Effector memory CD4-positive, alpha-beta T cell (primary cell): ENCODE measurements around the gene CCT2.

ENCODE experiments used
- DNase-seq, 3 donors: peaks; one replicate each; pipeline ENCODE4 v3.0.0-alpha.2; 2020
- H3K27ac ChIP-seq: 2 replicates; pipeline ENCODE4 v1.7.0; 2013; ENCODE audit warnings: mild to moderate bottlenecking, low read length, moderate library complexity; ENCODE audit not compliant: insufficient read depth, poor library complexity, severe bottlenecking
- H3K27me3 ChIP-seq: replicated peaks from 2 replicates; pipeline ENCODE4 v1.7.0; 2013; ENCODE audit warnings: mild to moderate bottlenecking, low read length; ENCODE audit not compliant: insufficient read depth, control insufficient read depth, poor library complexity, severe bottlenecking
- H3K36me3 ChIP-seq: 2 replicates; pipeline ENCODE4 v1.7.0; 2013; ENCODE audit warnings: mild to moderate bottlenecking, low read length, moderate library complexity; ENCODE audit not compliant: control insufficient read depth, insufficient read depth
- H3K4me1 ChIP-seq: 2 replicates; pipeline ENCODE4 v1.7.0; 2013; ENCODE audit warnings: low read length, mild to moderate bottlenecking; ENCODE audit not compliant: control insufficient read depth, insufficient read depth, poor library complexity, severe bottlenecking
- H3K4me3 ChIP-seq: 2 replicates; pipeline ENCODE4 v1.7.0; 2013; ENCODE audit warnings: low read length, low read depth, mild to moderate bottlenecking; ENCODE audit not compliant: insufficient read depth, poor library complexity, severe bottlenecking
- H3K9me3 ChIP-seq: 2 replicates; pipeline ENCODE4 v1.7.0; 2013; ENCODE audit warnings: mild to moderate bottlenecking, low read length, moderate library complexity; ENCODE audit not compliant: control insufficient read depth

CCT2 gene

DNA sequence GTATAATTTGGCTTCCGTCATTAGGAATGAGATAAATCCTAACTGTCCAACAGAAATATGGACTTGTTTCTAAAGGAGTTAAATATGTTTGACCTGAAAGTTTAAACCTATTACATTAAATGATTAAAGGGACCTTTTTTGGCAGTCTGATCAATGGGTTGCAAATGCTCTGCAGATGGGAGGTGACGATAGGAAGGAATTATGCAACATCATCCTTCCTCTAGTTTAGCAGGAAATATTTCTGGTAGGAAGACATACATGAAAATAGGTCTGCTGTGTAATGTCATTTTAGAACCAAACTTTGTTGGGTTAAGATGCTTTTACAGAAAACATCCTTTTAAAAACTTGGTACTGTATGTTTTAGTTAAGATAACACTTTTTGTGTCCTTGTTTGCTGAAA, 22.9 kb downstream of the CCT2 start:
- no peaks in the 10 kb centered on the region for H3K4me1 ChIP-seq
- H3K27me3 ChIP-seq: no peaks in the 10 kb centered on the region
- DNase-seq: no peak
- no peak overlapping the region for H3K27ac ChIP-seq
- no peaks in the 10 kb centered on the region for H3K9me3 ChIP-seq
- H3K36me3 ChIP-seq: peaks cover 2% of the 10 kb centered on the region
- no peak overlapping the region for H3K4me3 ChIP-seq

DNA sequence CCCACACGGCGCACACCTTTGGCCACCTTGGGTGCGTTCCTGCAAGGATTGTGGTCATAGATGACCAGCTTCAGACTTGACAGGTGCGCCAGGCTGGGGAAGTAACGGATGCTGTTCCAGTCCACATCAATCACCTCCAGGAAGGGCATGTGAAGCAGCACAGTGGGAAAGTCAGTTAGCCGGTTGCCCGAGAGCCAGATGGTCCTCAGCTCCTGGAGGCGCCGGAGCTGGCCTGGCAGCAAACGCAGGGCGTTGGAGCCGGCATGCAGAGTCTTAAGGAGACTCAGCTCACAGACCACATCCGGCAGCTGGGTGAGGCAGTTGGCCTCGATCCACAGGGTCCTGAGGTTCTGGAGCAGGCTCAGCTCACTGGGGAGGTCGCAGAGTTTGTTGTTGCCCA, 24.9 kb downstream of the CCT2 start:
- Histone ChIP-seq H3K4me3 (no peak overlapping the region), H3K27me3 (no peaks in the 10 kb centered on the region), H3K27ac (no peak overlapping the region), H3K36me3 (no peaks in the 10 kb centered on the region), H3K9me3 (no peaks in the 10 kb centered on the region), H3K4me1 (no peaks in the 10 kb centered on the region)
- DNase-seq: no peak

DNA sequence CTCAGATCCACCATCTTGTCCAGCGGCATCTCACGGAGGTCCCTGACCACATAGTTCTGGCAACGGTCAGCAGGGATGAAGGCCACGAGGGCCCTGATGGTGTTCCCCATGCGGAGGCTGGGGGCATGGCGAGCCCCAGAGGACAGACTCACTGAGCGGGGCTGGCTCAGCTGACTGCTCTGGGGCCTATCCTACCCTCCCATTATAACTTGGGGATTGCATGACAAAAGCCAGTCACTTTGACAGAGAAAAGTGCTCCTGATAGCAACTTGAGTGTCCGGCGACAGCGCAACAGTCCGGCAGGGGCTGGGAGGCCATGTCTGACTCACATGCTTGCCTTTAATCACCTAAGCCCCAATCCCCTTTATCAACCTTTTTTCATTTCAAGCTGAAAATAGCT, 25.5 kb downstream of the CCT2 start, which contains the start of gene LRRC10:
Gene LRRC10, minus strand, starts transcription at position 179 of the 400 bp plus-strand sequence. Its CDS starts 69 bp downstream, at position 110.
- no peaks in the 10 kb centered on the region for H3K27me3 ChIP-seq
- no peak within 1 kb of the TSS for H3K4me3 ChIP-seq
- no peaks in the 10 kb centered on the region for H3K36me3 ChIP-seq
- DNase-seq: no peak
- H3K27ac ChIP-seq: no peak within 1 kb of the TSS
- no peaks in the 10 kb centered on the region for H3K4me1 ChIP-seq
- H3K9me3 ChIP-seq: no peaks in the 10 kb centered on the region

DNA sequence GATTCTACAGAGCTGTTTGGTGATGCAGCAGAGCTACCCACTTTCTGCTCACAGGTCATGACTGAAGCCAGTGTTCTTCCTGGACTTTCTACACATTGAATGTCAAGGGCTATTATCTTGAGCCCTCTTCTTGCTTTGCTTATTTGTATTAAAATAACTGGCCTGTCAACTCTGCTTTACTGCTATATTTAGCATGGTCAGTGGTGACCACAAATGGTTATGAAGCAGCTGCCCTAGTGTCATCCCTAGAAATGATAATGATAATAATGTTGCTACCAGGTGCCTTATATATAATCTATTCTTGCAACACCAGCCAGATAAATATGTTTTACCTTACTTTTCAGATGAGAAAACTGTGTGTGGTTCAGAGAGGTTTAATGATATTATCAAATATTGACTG, 28.1 kb downstream of the CCT2 start:
- H3K4me1 ChIP-seq: no peaks in the 10 kb centered on the region
- H3K27me3 ChIP-seq: no peaks in the 10 kb centered on the region
- no peaks in the 10 kb centered on the region for H3K36me3 ChIP-seq
- H3K27ac ChIP-seq: no peak overlapping the region
- H3K9me3 ChIP-seq: no peaks in the 10 kb centered on the region
- no peak overlapping the region for H3K4me3 ChIP-seq
- DNase-seq: no peak

DNA sequence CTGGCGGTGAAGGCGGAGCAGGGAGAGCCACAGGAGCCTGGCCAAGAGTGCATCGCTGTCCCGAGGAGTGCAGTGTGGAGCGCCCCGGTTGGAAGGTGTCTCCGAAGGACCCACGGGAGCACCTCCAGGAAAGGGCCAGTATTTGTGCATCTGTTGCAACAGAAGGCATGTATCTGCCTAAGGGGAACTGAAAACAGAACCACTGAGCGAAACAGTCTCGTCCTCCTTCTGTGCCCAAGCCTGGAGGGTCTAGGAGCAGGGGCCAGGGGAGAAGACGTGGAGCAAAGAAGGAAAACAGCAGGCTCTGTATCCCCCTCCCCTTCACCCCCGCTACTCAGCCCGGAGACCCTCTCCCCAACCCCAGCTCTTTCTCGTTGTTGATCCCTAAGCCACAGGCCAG, 30.8 kb downstream of the CCT2 start:
- H3K27ac ChIP-seq: no peak overlapping the region
- no peak for DNase-seq
- H3K4me3 ChIP-seq: no peak overlapping the region
- H3K9me3 ChIP-seq: no peaks in the 10 kb centered on the region
- H3K27me3 ChIP-seq: no peaks in the 10 kb centered on the region
- no peaks in the 10 kb centered on the region for H3K4me1 ChIP-seq
- no peaks in the 10 kb centered on the region for H3K36me3 ChIP-seq

DNA sequence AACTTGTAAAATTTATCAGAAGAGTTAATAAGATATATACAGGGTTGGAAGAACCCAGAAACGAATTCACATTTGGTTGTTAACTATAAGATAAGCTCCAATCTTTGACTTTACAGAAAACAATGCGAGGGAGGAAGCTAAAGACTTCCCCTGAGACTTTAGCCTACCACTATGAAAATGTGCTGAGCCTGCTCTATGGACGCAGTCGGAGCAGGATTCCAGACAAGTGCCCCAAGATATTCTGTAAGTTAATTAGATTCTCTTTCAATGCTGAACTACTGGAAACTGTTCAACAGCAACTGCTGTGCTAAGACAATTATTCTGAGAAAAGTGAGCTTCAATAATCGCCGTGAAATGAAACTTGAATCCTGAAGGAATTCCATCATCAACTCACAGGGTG, 33.8 kb downstream of the CCT2 start:
- no peaks in the 10 kb centered on the region for H3K4me1 ChIP-seq
- no peak overlapping the region for H3K4me3 ChIP-seq
- DNase-seq: no peak
- H3K27me3 ChIP-seq: no peaks in the 10 kb centered on the region
- no peaks in the 10 kb centered on the region for H3K36me3 ChIP-seq
- H3K27ac ChIP-seq: no peak overlapping the region
- no peaks in the 10 kb centered on the region for H3K9me3 ChIP-seq

DNA sequence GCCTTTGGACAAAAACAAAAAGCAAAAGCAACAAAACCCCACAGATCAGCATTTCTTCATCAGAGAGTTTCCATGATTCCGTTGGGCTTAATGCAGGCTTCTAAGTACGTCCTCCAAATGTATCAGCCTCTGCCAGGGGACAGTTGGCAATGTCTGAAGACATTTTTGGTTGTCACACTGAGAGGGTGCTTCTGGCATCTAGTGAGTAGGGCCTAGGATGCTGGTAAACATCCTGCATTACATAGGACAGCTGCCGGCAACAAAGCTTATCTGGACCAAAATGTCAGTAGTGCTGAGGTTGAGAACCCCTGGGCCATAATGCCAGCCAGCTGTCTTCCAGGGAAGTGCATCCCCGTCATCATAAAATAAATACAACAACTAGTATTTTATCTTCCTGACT, 34.8 kb downstream of the CCT2 start:
- Histone ChIP-seq H3K27me3 (no peaks in the 10 kb centered on the region), H3K36me3 (no peaks in the 10 kb centered on the region), H3K27ac (no peak overlapping the region), H3K4me3 (no peak overlapping the region), H3K4me1 (no peaks in the 10 kb centered on the region), H3K9me3 (no peaks in the 10 kb centered on the region)
- DNase-seq: no peak

DNA sequence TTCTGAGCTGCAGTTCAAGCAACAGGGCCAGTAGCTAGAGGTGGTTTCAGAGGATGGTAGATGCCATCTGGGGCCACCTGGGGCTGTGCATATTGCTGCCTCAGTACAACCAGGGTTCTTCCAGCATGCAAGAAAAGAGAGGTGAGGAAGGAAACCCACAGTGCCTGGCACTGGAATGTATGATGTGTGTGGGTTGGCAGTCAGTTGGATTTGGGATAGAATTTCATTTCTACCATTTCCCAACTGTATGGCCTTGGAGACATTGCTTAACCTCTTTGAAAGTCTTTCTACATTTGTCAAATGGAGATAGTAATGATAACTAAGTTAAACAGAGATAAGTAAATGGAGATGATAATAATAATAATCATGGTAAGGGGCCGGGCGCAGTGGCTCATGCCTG, 35.7 kb downstream of the CCT2 start:
- DNase-seq: no peak
- H3K27me3 ChIP-seq: no peaks in the 10 kb centered on the region
- no peaks in the 10 kb centered on the region for H3K36me3 ChIP-seq
- no peak overlapping the region for H3K4me3 ChIP-seq
- H3K27ac ChIP-seq: no peak overlapping the region
- no peaks in the 10 kb centered on the region for H3K4me1 ChIP-seq
- H3K9me3 ChIP-seq: no peaks in the 10 kb centered on the region

DNA sequence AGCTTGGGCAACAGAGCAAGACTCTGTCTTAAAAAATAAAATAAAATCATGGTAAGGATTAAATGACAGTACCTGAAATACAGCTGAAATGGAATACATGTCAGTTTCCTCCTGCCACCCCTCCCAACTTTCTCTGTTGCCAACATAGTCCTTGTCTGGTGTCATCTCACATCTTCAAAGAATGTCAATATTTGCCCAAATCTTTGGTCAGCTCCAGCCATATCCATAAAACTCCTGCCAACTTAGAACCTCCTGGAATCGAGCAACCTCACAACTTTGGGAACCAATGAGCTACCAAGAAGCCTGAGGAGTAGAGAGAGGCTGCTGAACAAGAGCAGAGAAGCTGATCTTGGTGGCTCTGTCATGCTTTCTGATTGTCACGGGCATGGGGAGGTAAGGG, 36.3 kb downstream of the CCT2 start:
- Histone ChIP-seq H3K36me3 (no peaks in the 10 kb centered on the region), H3K4me1 (no peaks in the 10 kb centered on the region), H3K9me3 (no peaks in the 10 kb centered on the region), H3K4me3 (no peak overlapping the region), H3K27ac (no peak overlapping the region), H3K27me3 (no peaks in the 10 kb centered on the region)
- no peak for DNase-seq

DNA sequence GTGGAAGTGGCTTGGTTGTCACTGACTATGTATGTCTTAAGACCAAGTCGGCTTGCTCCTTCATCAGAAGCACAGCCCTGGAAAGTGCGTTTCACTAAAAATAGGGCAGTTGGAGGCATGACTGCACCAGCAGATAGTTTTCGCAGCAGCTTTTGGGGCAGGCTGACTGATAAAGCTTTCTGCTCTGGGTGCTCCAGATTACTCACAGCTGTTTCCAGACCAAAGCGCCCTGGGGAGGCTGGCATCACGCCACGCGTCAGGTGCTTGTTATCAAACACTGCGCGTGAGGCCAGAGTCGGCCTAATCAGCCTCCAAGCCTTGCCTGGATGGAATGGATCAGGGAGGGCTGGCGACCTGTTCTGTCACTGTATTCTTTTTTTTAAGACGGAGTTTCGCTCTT, 38.7 kb downstream of the CCT2 start:
- no peak overlapping the region for H3K27ac ChIP-seq
- DNase-seq: no peak
- H3K36me3 ChIP-seq: no peaks in the 10 kb centered on the region
- H3K4me1 ChIP-seq: no peaks in the 10 kb centered on the region
- H3K27me3 ChIP-seq: no peaks in the 10 kb centered on the region
- no peak overlapping the region for H3K4me3 ChIP-seq
- H3K9me3 ChIP-seq: no peaks in the 10 kb centered on the region

DNA sequence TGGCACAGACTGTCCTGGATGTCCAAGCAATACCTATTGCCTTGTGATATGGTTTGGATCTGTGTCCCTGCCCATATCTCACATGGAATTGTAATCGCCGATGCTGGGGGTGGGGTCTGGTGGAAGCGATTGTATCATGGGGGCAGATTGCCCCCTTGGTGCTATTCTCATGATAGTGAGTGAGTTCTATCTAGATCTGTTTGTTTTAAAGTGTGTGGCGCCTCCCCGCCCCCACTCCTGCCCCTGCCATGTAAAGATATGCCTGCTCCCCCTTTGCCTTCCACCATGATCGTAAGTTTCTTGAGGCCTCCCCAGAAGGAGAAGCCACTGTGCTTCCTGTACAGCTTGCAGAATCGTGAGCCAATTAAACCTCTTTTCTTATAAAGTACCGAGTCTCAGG, 42.2 kb downstream of the CCT2 start:
- no peaks in the 10 kb centered on the region for H3K36me3 ChIP-seq
- DNase-seq: no peak
- H3K4me3 ChIP-seq: no peak overlapping the region
- no peak overlapping the region for H3K27ac ChIP-seq
- H3K4me1 ChIP-seq: no peaks in the 10 kb centered on the region
- H3K9me3 ChIP-seq: no peaks in the 10 kb centered on the region
- H3K27me3 ChIP-seq: no peaks in the 10 kb centered on the region
